DOHH2 (cell line): ENCODE results near the gene SLC12A4.

Experiments used
- H3F3A ChIP-seq: fragments of 200-600 bp; sonication (generic), shearing (Covaris generic); 2 replicates; pipeline ENCODE4 v1.6.0; 2016; ENCODE audit warnings: antibody characterized with exemption, mild to moderate bottlenecking; ENCODE audit not compliant: control insufficient read depth, insufficient read depth
- H3K27ac ChIP-seq: fragments of 200-600 bp; sonication (generic); 2 replicates; pipeline ENCODE4 v1.5.1; 2014; ENCODE audit warnings: low read depth, mild to moderate bottlenecking, low read length, moderate library complexity
- H3K27me3 ChIP-seq: fragments of 200-600 bp; sonication (generic); 2 replicates; pipeline ENCODE4 v1.6.1; 2014; ENCODE audit warnings: mild to moderate bottlenecking, low read length, mixed read lengths; ENCODE audit not compliant: control insufficient read depth
- H3K36me3 ChIP-seq: fragments of 200-600 bp; sonication (generic); 2 replicates; pipeline ENCODE4 v1.6.1; 2014; ENCODE audit warnings: mild to moderate bottlenecking, low read length, moderate library complexity, mixed read lengths; ENCODE audit not compliant: control insufficient read depth
- H3K4me1 ChIP-seq: fragments of 200-600 bp; sonication (generic); 2 replicates; pipeline ENCODE4 v1.6.1; 2014; ENCODE audit warnings: mild to moderate bottlenecking, low read length, mixed read lengths; ENCODE audit not compliant: control insufficient read depth
- H3K4me2 ChIP-seq: fragments of 200-600 bp; sonication (generic); 2 replicates; pipeline ENCODE4 v1.6.0; 2014; ENCODE audit warnings: mild to moderate bottlenecking, low read length, moderate library complexity
- H3K4me3 ChIP-seq: fragments of 200-600 bp; sonication (generic); 2 replicates; pipeline ENCODE4 v1.5.1; 2014; ENCODE audit warnings: mild to moderate bottlenecking, low read length, mixed read lengths
- H3K79me2 ChIP-seq: fragments of 200-600 bp; sonication (generic); 2 replicates; pipeline ENCODE4 v1.6.1; 2014; ENCODE audit warnings: mild to moderate bottlenecking, low read length, mixed read lengths; ENCODE audit not compliant: control insufficient read depth
- H3K9me2 ChIP-seq: fragments of 200-600 bp; sonication (generic); replicated peaks from 2 replicates; pipeline ENCODE4 v1.6.1; 2014; ENCODE audit warnings: mild to moderate bottlenecking, low read length, mixed read lengths; ENCODE audit not compliant: control insufficient read depth
- H3K9me3 ChIP-seq: fragments of 200-600 bp; sonication (generic); 2 replicates; pipeline ENCODE4 v1.6.1; 2014; ENCODE audit warnings: antibody characterized with exemption, low read length, mixed read lengths; ENCODE audit not compliant: control insufficient read depth, insufficient read depth
- H4K20me1 ChIP-seq: fragments of 200-600 bp; sonication (generic); 2 replicates; pipeline ENCODE4 v1.6.0; 2014; ENCODE audit warnings: low read depth, mild to moderate bottlenecking, antibody characterized with exemption, low read length, moderate library complexity; ENCODE audit not compliant: control insufficient read depth, insufficient read depth
- CTCF ChIP-seq: fragments of 200-600 bp; sonication (generic); IDR thresholded peaks from one replicate; pipeline ENCODE4 v1.5.1; 2014; ENCODE audit warnings: antibody characterized with exemption, mild to moderate bottlenecking, low read depth, low read length; ENCODE audit not compliant: poor library complexity, severe bottlenecking
- EZH2phosphoT487 ChIP-seq: fragments of 200-600 bp; sonication (generic); IDR thresholded peaks from 2 replicates; pipeline ENCODE4 v1.6.1; 2017; ENCODE audit warnings: borderline replicate concordance, mild to moderate bottlenecking, antibody characterized with exemption, low read length, moderate library complexity, mixed read lengths

The SLC12A4 gene

GRCh38 chr16:67951485-67951884, 17.0 kb downstream of the SLC12A4 start:
- Histone ChIP-seq H3K79me2 (no peaks in the 10 kb centered on the region), H3K4me2 (no peak overlapping the region), H3K36me3 (no peaks in the 10 kb centered on the region; the same call in 1 of the 2 replicates), H4K20me1 (no peaks in the 10 kb centered on the region), H3F3A (no peaks in the 10 kb centered on the region), H3K27me3 (no peaks in the 10 kb centered on the region), H3K9me3 (no peaks in the 10 kb centered on the region), H3K27ac (no peak overlapping the region), H3K9me2 (no peaks in the 10 kb centered on the region), H3K4me1 (no peaks in the 10 kb centered on the region), H3K4me3 (no peak overlapping the region)
- TF ChIP-seq EZH2phosphoT487 (no peak), CTCF (no peak)

DNA sequence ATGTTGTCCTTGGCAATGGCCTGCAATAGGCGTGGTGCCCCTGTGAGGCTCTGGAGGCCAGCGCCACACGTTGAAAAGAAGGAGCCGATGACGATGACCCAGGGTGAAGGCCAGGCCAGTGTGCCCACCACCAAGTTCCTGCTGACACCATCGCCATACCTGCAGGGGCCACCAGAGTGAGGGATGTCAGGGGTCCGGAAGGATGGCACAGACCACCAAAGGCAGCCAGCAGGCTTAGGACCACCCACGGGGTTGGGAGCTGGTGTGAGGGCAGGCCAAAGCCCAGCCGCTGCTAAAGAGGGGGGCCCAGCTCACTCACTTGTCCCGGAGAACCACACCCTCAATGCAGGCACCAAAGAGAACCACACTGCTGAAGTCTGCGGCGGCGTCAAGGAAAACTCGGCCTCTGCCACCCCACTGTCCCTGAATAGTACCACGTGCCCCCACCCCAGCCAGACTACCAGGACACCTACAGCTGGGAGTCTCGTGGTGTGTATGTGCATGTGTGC, 18.0 kb downstream of the SLC12A4 start:
- TF ChIP-seq EZH2phosphoT487 (no peak), CTCF (no peak)
- Histone ChIP-seq H3K36me3 (no peaks in the 10 kb centered on the region; the same call in 1 of the 2 replicates), H4K20me1 (no peaks in the 10 kb centered on the region)

DNA sequence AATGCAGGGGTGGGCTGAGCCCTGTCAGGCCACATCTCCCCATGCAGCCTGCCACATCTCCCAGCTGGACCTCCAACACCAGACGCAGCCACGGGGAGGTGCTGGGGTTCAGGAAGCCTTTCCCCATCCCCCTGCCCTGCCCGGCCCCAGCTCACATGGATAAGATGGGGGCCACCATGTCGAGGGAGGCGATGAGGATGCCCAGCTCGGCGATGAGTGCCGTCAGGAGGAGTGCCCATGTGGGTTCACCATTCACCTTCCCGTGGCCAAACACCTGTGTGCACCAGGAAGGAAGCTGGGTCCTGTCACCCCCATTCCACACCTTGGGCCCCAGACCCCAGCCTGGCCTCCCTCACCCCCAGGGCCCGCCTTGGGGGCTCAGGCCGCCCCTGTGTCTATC, 18.8 kb downstream of the SLC12A4 start:
- Histone ChIP-seq H3F3A (no peaks in the 10 kb centered on the region), H3K9me2 (no peaks in the 10 kb centered on the region), H3K27me3 (no peaks in the 10 kb centered on the region), H3K27ac (no peak overlapping the region), H3K79me2 (no peaks in the 10 kb centered on the region), H3K4me2 (no peak overlapping the region), H4K20me1 (no peaks in the 10 kb centered on the region), H3K9me3 (no peaks in the 10 kb centered on the region), H3K36me3 (no peaks in the 10 kb centered on the region; the same call in 1 of the 2 replicates), H3K4me1 (no peaks in the 10 kb centered on the region), H3K4me3 (no peak overlapping the region)
- TF ChIP-seq CTCF = no peak
- no peak for TF ChIP-seq EZH2phosphoT487

More for the DNA sequence above, 18.0 kb downstream of the SLC12A4 start:
- Histone ChIP-seq H3F3A (no peaks in the 10 kb centered on the region), H3K27ac (no peak overlapping the region), H3K79me2 (no peaks in the 10 kb centered on the region), H3K4me3 (no peak overlapping the region), H3K27me3 (no peaks in the 10 kb centered on the region), H3K4me1 (no peaks in the 10 kb centered on the region), H3K9me3 (no peaks in the 10 kb centered on the region), H3K4me2 (no peak overlapping the region), H3K9me2 (no peaks in the 10 kb centered on the region)

GRCh38 chr16:67948015-67948414, 20.4 kb downstream of the SLC12A4 start:
- Histone ChIP-seq H3K4me1 (no peaks in the 10 kb centered on the region), H3K36me3 (no peaks in the 10 kb centered on the region; the same call in 1 of the 2 replicates), H3K4me2 (no peak overlapping the region), H4K20me1 (no peaks in the 10 kb centered on the region), H3K4me3 (no peak overlapping the region), H3K27ac (no peak overlapping the region), H3K9me2 (no peaks in the 10 kb centered on the region), H3F3A (no peaks in the 10 kb centered on the region), H3K9me3 (no peaks in the 10 kb centered on the region), H3K27me3 (no peaks in the 10 kb centered on the region), H3K79me2 (no peaks in the 10 kb centered on the region)
- no peak for TF ChIP-seq EZH2phosphoT487
- TF ChIP-seq CTCF = no peak
